ENCODE measurements around the gene DNAH17. TPM values are rescaled to one million over a fixed set of nuclear protein-coding genes. Genes with fewer than 3 reads are reported as not detected.
"Not testable (repeated sequence)": the region's sequence is repeated elsewhere in the genome, so short reads cannot be mapped to it uniquely, and the experiment has no call there.

The DNAH17 gene
- total RNA-seq, 1 experiment from 2014 or later: 0.41 TPM

DNA sequence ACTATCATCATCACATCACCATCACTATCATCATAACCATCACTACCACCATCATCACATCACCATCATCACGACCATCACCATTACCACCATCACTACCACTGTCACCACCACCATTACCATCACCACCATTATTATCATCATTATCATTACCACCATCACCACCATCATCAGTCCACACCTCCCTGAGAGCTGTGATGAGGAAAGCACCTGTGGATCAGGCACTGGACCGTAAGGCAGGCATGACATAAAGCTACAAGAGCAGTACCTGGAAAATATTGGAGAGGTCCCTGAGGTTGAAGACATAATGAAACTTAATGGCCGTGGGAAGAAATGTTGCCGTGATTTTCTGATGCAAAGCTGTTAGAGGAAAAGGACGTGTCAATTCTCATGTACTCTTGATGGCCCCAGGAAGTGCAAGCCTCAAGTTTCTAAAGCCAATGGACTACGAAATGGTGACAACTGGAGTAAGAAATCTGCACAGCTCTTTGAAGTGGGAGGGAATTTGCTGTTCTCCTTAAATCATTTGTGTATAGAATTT, 98.4 kb downstream of the DNAH17 start:
- in situ Hi-C loops (cut with HindIII; ENCODE audit: low pct_unique_long_range_greater_than_20kb, low sequenced_read_pairs): loop anchor here (25.0 kb wide), 1 partner anchor 233 kb away; no protein-coding TSS in a partner anchor

GRCh38 chr17:78477913-78478756, 99.1 kb downstream of the DNAH17 start:
- in situ Hi-C loops (cut with HindIII; ENCODE audit: low pct_unique_long_range_greater_than_20kb, low sequenced_read_pairs): loop anchor here (25.0 kb wide), 1 partner anchor 234 kb away; no protein-coding TSS in a partner anchor
- DNase-seq (ENCODE audit: low read depth): no peak

More for the DNA sequence above, 98.4 kb downstream of the DNAH17 start:
- DNase-seq (ENCODE audit: low read depth): no peak

- no peak for DNase-seq (ENCODE audit: low read depth)
- in situ Hi-C loops (cut with HindIII; ENCODE audit: low pct_unique_long_range_greater_than_20kb, low sequenced_read_pairs): loop anchor here (25.0 kb wide), 1 partner anchor 235 kb away; no protein-coding TSS in a partner anchor
These were observed 100.2 kb downstream of the DNAH17 start for GRCh38 chr17:78476973-78477372.

DNA sequence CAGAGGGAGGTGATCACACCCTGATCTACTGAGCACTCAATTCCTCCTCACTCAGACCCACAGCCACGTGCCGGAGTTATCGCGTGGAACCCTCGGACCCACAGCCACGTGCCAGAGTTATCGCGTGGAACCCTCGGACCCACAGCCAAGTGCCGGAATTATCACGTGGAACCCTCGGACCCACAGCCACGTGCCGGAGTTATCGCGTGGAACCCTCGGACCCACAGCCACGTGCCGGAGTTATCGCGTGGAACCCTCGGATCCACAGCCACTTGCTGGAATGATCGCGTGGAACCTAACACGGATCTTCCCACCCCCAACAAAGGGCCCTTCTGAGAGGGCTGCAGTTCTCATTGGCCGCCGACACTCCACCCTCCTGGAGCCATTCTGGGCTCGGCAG, 101.0 kb downstream of the DNAH17 start:
- DNase-seq (ENCODE audit: low read depth): no peak
- in situ Hi-C loops (cut with HindIII; ENCODE audit: low pct_unique_long_range_greater_than_20kb, low sequenced_read_pairs): loop anchor here (25.0 kb wide), 1 partner anchor 236 kb away; no protein-coding TSS in a partner anchor

DNA sequence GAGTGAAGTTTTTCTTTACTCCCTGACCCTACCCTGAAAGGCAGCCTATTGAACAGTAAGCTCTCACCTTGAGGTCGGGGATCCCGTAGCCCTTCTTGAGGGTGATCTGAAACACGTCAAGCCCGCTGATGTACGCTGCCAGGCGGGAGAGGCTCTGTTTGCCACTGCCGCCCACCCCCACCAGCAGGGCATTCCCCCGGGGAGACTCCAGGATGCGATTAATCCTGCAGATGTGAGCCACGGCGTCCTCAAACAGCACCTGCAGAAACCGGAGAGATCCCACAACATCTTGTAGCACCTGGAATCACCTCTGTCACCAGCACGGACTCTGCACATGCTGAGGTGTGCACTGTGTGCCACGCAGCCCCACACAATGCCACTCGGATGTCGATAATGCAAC, 102.0 kb downstream of the DNAH17 start:
- in situ Hi-C loops (cut with HindIII; ENCODE audit: low pct_unique_long_range_greater_than_20kb, low sequenced_read_pairs): loop anchor here (25.0 kb wide), 1 partner anchor 237 kb away; no protein-coding TSS in a partner anchor
- no peak for DNase-seq (ENCODE audit: low read depth)

GRCh38 chr17:78474614-78475146, 102.5 kb downstream of the DNAH17 start:
- DNase-seq (ENCODE audit: low read depth): no peak
- in situ Hi-C loops (cut with HindIII; ENCODE audit: low pct_unique_long_range_greater_than_20kb, low sequenced_read_pairs): loop anchor here (25.0 kb wide), 1 partner anchor 238 kb away; no protein-coding TSS in a partner anchor

DNA sequence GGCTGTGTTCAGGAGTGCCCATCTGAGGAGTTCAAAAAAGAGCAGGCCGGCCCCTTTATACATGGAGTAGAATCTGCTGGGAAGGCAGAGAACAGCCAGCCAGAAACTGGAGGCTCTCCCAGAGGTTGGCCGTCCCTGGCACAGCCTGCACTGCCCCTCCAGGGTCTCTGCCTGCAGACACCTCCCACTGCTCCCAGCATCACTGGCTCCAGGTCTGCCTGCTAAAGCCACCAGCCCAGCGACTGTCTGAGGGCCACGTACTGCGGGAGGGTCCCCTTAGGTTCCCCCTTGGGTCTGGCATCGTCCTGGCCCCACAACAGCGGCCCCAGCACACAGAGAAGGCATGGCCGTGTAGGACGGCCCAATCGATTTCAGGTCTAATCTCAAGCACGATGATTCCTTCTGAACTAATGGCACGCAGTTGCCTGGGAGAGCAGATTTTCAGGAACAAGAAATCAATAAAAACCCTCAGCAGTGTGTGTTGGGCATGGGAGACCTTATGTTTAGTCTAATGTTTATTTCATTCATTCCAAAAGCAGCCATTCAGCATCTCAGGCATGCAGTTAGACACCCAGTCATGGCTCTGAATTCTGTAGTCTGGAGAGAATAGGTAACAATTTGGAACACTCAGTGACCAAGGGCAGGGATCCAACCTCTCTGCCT, 103.1 kb downstream of the DNAH17 start:
- in situ Hi-C loops (cut with HindIII; ENCODE audit: low pct_unique_long_range_greater_than_20kb, low sequenced_read_pairs): no loop called here
- no peak for DNase-seq (ENCODE audit: low read depth)

DNA sequence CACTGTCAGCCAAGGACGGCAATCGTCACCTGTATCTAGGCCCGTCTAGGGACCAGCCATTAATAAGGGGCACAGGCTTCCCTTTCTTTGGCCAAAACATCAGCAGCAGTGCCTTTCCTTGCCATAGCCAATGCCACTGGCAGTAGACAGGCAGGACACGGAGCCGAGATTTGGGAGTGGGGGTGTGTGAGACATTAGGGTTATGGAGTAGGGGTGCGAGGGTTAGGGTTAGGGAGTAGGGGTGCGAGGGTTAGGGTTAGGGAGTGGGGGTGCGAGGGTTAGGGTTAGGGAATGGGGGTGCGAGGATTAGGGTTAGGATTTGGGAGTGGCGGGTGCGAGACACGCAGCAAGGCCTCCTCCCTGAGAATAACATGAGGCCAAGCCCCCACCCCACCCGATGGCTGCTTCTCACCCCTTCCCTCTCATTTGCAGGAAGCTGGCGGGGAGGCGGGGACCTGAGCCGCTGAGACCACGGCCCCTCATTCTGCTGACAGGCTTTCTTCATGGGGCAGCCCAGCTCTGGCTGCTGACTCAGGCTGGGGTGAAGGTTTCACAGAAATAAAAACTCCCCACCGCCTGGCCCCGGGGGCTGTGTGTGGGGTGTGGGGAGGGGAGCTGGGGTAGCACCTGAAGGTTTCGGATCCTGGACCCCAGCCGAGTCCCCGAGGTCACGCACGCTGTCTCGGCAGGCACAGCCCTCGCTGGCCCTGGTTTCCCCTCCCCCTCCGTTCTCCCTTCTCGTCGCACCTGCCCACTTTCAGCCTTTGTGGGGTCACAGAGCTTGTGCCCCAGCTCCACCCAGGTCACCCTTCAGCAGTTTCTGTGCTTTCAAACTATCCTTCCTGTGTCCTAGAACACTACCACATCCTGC, 104.9 kb downstream of the DNAH17 start:
- no peak for DNase-seq (ENCODE audit: low read depth)
- in situ Hi-C loops (cut with HindIII; ENCODE audit: low pct_unique_long_range_greater_than_20kb, low sequenced_read_pairs): no loop called here

- in situ Hi-C loops (cut with HindIII; ENCODE audit: low pct_unique_long_range_greater_than_20kb, low sequenced_read_pairs): no loop called here
- no peak for DNase-seq (ENCODE audit: low read depth)
These were observed 105.6 kb downstream of the DNAH17 start for GRCh38 chr17:78471635-78472034.

- DNase-seq (ENCODE audit: low read depth): no peak
- in situ Hi-C loops (cut with HindIII; ENCODE audit: low pct_unique_long_range_greater_than_20kb, low sequenced_read_pairs): no loop called here
These were observed 107.8 kb downstream of the DNAH17 start for GRCh38 chr17:78469443-78469842.

DNA sequence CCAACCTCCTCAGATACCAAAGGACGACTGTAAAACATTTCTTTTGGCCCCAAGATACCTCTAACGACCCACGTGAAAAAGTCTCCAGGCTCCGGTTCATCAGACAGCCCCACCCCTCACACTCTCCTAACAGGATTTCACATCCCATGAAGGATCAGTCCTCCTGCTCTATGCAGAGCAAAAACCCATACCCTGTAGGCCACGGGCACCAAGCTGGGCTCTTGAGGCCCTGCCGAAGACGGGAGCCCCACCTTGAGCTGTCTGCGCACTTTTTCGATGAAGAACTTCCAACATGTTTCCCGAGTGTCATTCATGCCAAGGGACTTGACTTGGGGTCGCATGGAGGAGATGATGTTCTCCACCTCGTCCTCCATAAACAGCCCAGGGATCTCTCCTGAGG, 108.8 kb downstream of the DNAH17 start:
- no peak for DNase-seq (ENCODE audit: low read depth)
- in situ Hi-C loops (cut with HindIII; ENCODE audit: low pct_unique_long_range_greater_than_20kb, low sequenced_read_pairs): no loop called here

- no peak for DNase-seq (ENCODE audit: low read depth)
- in situ Hi-C loops (cut with HindIII; ENCODE audit: low pct_unique_long_range_greater_than_20kb, low sequenced_read_pairs): no loop called here
These were observed 110.1 kb downstream of the DNAH17 start for GRCh38 chr17:78466786-78467715.

GRCh38 chr17:78466109-78466785, 110.9 kb downstream of the DNAH17 start:
- DNase-seq (ENCODE audit: low read depth); in situ Hi-C loops (cut with HindIII; ENCODE audit: low pct_unique_long_range_greater_than_20kb, low sequenced_read_pairs): not testable (repeated sequence)

DNA sequence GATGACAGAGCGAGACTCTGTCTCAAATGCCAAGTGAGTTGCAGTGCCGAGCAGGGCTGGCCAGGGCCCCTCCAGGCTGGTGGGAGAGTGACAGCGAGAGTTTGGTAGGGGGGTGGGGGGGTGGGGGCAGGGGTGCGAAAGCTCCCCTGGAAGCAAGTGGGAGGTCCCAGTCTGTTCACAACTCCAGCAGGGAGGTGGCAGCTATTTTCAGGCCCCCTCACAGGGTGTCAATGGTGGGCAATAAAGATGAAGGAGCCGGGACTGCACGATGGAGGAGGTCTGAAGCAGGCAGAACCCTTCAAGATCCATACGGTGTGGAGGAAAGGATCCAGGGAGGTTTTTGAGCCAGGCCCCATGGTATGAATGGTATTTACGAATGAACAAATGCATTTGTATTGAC, 115.0 kb downstream of the DNAH17 start:
- in situ Hi-C loops (cut with HindIII; ENCODE audit: low pct_unique_long_range_greater_than_20kb, low sequenced_read_pairs): no loop called here
- DNase-seq (ENCODE audit: low read depth): no peak

GRCh38 chr17:78461799-78462053, 115.5 kb downstream of the DNAH17 start:
- DNase-seq (ENCODE audit: low read depth): no peak
- in situ Hi-C loops (cut with HindIII; ENCODE audit: low pct_unique_long_range_greater_than_20kb, low sequenced_read_pairs): no loop called here

DNA sequence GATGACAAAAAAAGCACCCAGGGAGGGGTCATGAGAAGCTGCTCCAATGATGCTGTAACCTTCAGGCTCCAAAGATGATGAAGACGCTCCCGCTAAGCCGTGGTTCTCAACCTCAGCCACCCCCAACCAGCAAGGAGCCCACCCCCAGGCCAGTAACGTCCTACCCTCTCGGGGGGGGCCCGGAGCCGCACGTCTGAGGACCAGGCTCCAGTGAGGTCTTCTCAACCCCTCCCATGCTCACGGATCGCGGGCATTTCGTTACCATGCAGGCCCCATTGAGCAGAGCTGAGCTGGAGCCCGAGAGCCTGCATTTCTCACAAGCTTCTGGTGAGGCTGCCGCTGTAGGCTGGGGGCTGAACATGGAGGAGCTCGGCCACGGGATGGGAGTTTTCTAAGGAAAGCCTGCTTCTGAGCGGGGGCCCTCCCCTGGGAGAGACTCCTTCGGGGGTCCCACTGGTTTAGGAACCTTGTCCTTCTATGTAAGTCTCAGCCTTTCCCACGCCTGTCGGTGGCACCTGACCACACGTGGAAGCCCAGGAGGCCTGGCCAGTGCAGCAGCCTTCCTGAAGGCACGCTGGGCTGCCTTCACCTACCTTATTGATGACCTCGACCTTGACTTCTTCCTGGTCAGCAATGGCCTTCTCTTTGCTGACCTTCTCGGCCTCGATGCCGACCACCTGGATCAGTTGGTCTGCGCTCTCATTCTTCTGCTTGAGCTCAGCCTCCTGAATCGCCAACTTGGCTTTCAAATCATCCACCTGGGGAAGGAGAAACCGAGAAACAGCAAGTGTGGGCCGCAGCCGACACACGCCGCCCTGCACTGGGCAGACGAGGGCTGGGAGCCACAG, 116.0 kb downstream of the DNAH17 start:
- in situ Hi-C loops (cut with HindIII; ENCODE audit: low pct_unique_long_range_greater_than_20kb, low sequenced_read_pairs): no loop called here
- DNase-seq (ENCODE audit: low read depth): no peak
